ENCODE results near the gene ACTN4.

ACTN4 gene

GRCh38 chr19:38678217-38678890 is 30.9 kb downstream of the ACTN4 start:
- no peak for DNase-seq (ENCODE audit: low spot score)

GRCh38 chr19:38678891-38679494 is 31.5 kb downstream of the ACTN4 start:
- DNase-seq (ENCODE audit: low spot score), result no peak

- DNase-seq (ENCODE audit: low spot score), result no peak
Measured at GRCh38 chr19:38679839-38680238, 32.4 kb downstream of the ACTN4 start.

GRCh38 chr19:38682195-38682867 is 34.9 kb downstream of the ACTN4 start:
- no peak for DNase-seq (ENCODE audit: low spot score)

- no peak for DNase-seq (ENCODE audit: low spot score)
Measured at GRCh38 chr19:38682872-38683392, 35.5 kb downstream of the ACTN4 start.

- peak; percentile 74 for DNase-seq (ENCODE audit: low spot score)
Measured at GRCh38 chr19:38683393-38684077, 36.1 kb downstream of the ACTN4 start.

GRCh38 chr19:38684078-38684861 is 36.8 kb downstream of the ACTN4 start:
- DNase-seq (ENCODE audit: low spot score), result peak; percentile 36

- no peak for DNase-seq (ENCODE audit: low spot score)
Measured at GRCh38 chr19:38684862-38685665, 37.6 kb downstream of the ACTN4 start.

- no peak for DNase-seq (ENCODE audit: low spot score)
Measured at GRCh38 chr19:38685666-38686529, 38.4 kb downstream of the ACTN4 start.

- DNase-seq (ENCODE audit: low spot score), result peak; percentile 29
Measured at GRCh38 chr19:38686530-38686888, 39.1 kb downstream of the ACTN4 start.

- DNase-seq (ENCODE audit: low spot score), result no peak
Measured at GRCh38 chr19:38687837-38688378, 40.5 kb downstream of the ACTN4 start.

GRCh38 chr19:38690146-38690545 is 42.7 kb downstream of the ACTN4 start:
- DNase-seq (ENCODE audit: low spot score), result no peak

- no peak for DNase-seq (ENCODE audit: low spot score)
Measured at GRCh38 chr19:38690832-38691231, 43.4 kb downstream of the ACTN4 start.

- no peak for DNase-seq (ENCODE audit: low spot score)
Measured at GRCh38 chr19:38691938-38692457, 44.5 kb downstream of the ACTN4 start.

GRCh38 chr19:38692458-38693379 is 45.3 kb downstream of the ACTN4 start:
- no peak for DNase-seq (ENCODE audit: low spot score)

- peak; percentile 67 for DNase-seq (ENCODE audit: low spot score)
Measured at GRCh38 chr19:38693380-38694223, 46.2 kb downstream of the ACTN4 start.

- DNase-seq (ENCODE audit: low spot score), result no peak
Measured at GRCh38 chr19:38695317-38695683, 47.9 kb downstream of the ACTN4 start.

All from CD4-positive, alpha-beta T cell treated with Interleukin-15 for 4 hours (primary cell).